Psoas muscle (tissue), 8 donors: ENCODE measurements around the gene CENPF. TPM values are rescaled to one million over a fixed set of nuclear protein-coding genes. Genes with fewer than 3 reads are reported as not detected.
"Not testable (repeated sequence)": the region's sequence is repeated elsewhere in the genome, so short reads cannot be mapped to it uniquely, and the experiment has no call there.

Experiments used
- ATAC-seq, 4 donors: fragments of 200-7000 bp; cut with Tn5 transposase; one replicate each; pipeline ENCODE4 v1.9.1; 2020; ENCODE audit warnings: moderate library complexity in 3 of 4, mild to moderate bottlenecking in 2 of 4
- DNase-seq, 2 donors: peaks; one replicate each; pipeline ENCODE4 v3.0.0-alpha.2; 2020
- H3K27ac ChIP-seq: fragments of 200-600 bp; one replicate; pipeline ENCODE4 v1.8.0; 2022
- H3K27me3 ChIP-seq, 3 donors: fragments of 200-600 bp in 1 of 3; one replicate each; pipeline versions ENCODE4 v1.6.1 to v1.8.0; 2013 to 2022; ENCODE audit warnings: low read length in 2 of 3, mild to moderate bottlenecking in 2 of 3, moderate library complexity in 1 of 3; ENCODE audit not compliant: insufficient read depth in 3 of 3
- H3K36me3 ChIP-seq, 2 donors: fragments of 200-600 bp in 1 of 2; one replicate each; pipeline versions ENCODE4 v1.6.1 to v1.8.0; 2013 to 2022; ENCODE audit warnings: low read depth in 1 of 2, mild to moderate bottlenecking in 1 of 2, moderate library complexity in 1 of 2; ENCODE audit not compliant: insufficient read depth in 1 of 2
- H3K4me1 ChIP-seq: fragments of 200-600 bp; one replicate; pipeline ENCODE4 v1.8.0; 2022
- H3K4me3 ChIP-seq: fragments of 200-600 bp; one replicate; pipeline ENCODE4 v1.8.0; 2022; ENCODE audit warnings: mild to moderate bottlenecking
- H3K9me3 ChIP-seq: fragments of 200-600 bp; one replicate; pipeline ENCODE4 v1.8.0; 2022
- CTCF ChIP-seq: fragments of 200-600 bp; IDR thresholded peaks from one replicate; pipeline ENCODE4 v1.8.0; 2022; ENCODE audit warnings: antibody characterized with exemption
- WGBS, 3 donors: extraction: QIAGEN DNeasy Blood & Tissue Kit; methylation state at CpG; one replicate each; pipeline versions ENCODE4 v1.1.6 to v1.1.7; 2013; 5-methylcytosine and 5-hydroxymethylcytosine counted together
- intact Hi-C, 2 donors: fragments of 100-400 bp; cut with DNase I; formaldehyde crosslinking; loops; one replicate each; pipeline versions ENCODE4 v1.11.0 to v1.14.2; 2022
- polyA plus RNA-seq, 3 donors: library from polyadenylated mRNA; stranded (reverse); fragments of 200-250 nt; gene quantifications; one replicate each; pipeline ENCODE4 v1.2.3, GENCODE V29; 2013
- total RNA-seq, 4 donors: library from RNA; stranded (reverse); fragmentation: NEBNext Ultra II Directional in 2 of 4; extraction: Animal tissue kit (Norgen Biotek cat#: 25700) in 2 of 4; gene quantifications; one replicate each; pipeline versions ENCODE4 v1.2.1 to v1.2.4, GENCODE V29; 2021 to 2023
- donor health status: healthy with polysubstance abuse.
- donor health status: DM: no; HTN: no; CAD: no; lungs with moderate emphysema.
- donor health status: Bipolar disorder and iron deficiency.
- donor health status: healthy.
- donor health status: DM: yes; HTN: yes; CAD: no.
- donor health status: DM: no; HTN: no; CAD: no.
- donor health status: DM: no; HTN: no; CAD: no.
- donor health status: DM: yes; HTN: yes; CAD: no.

The CENPF gene
- total and polyA plus RNA-seq, 7 donors = 0.04 to 1.2 (median 0.57) TPM

GRCh38 chr1:214588963-214589597 lies 13.9 kb upstream of the CENPF start:
- intact Hi-C loops = loop anchor here (5.0 to 10.0 kb wide), 4 partner anchors 202 to 374 kb away; no protein-coding TSS in a partner anchor
- H3K27ac ChIP-seq = peak overlapping the region; percentile 74
- WGBS, 3 donors = 39 to 62% (median 47%) methylated on average over 4 of the region's 4 CpGs
- DNase-seq (no peak), ATAC-seq (peak; percentile 77 to 84 (median 82))
- no peaks in the 10 kb centered on the region for H3K36me3 ChIP-seq
- H3K9me3 ChIP-seq = no peaks in the 10 kb centered on the region
- no peak for TF ChIP-seq CTCF
- H3K4me3 ChIP-seq = no peak overlapping the region
- H3K4me1 ChIP-seq = peaks cover 17% of the 10 kb centered on the region
- no peaks in the 10 kb centered on the region for H3K27me3 ChIP-seq

- DNase-seq (no peak), ATAC-seq (no peak)
- Histone ChIP-seq H3K9me3 (no peaks in the 10 kb centered on the region), H3K4me1 (peaks cover 17% of the 10 kb centered on the region), H3K27me3 (no peaks in the 10 kb centered on the region), H3K27ac (no peak overlapping the region), H3K4me3 (no peak overlapping the region), H3K36me3 (no peaks in the 10 kb centered on the region)
- no peak for TF ChIP-seq CTCF
- 89 to 91% (median 90%) methylated on average over 5 of the region's 5 CpGs for WGBS, 3 donors
- intact Hi-C loops = no loop called here
These were observed 12.3 kb upstream of the CENPF start for GRCh38 chr1:214590696-214591095.

GRCh38 chr1:214591918-214592317 lies 11.1 kb upstream of the CENPF start:
- H3K4me1 ChIP-seq = peaks cover 17% of the 10 kb centered on the region
- intact Hi-C loops, H3K9me3 ChIP-seq, ATAC-seq, DNase-seq, H3K36me3 ChIP-seq, H3K4me3 ChIP-seq, H3K27me3 ChIP-seq, H3K27ac ChIP-seq: not testable (repeated sequence)
- WGBS, 3 donors = 84 to 87% (median 86%) methylated on average over 8 of the region's 8 CpGs

GRCh38 chr1:214593158-214593557 lies 9.8 kb upstream of the CENPF start:
- Histone ChIP-seq H3K27me3 (no peaks in the 10 kb centered on the region), H3K4me3 (no peak overlapping the region), H3K9me3 (no peaks in the 10 kb centered on the region), H3K4me1 (peaks cover 12% of the 10 kb centered on the region), H3K36me3 (no peaks in the 10 kb centered on the region), H3K27ac (no peak overlapping the region)
- DNase-seq (no peak), ATAC-seq (no peak)
- intact Hi-C loops = no loop called here
- TF ChIP-seq CTCF = no peak

GRCh38 chr1:214603819-214604252 lies 841 bp downstream of the CENPF start:
- no peak for DNase-seq
- H3K36me3 ChIP-seq = no peaks in the 10 kb centered on the region
- 2 to 6% (median 4%) methylated on average over 11 of the region's 11 CpGs for WGBS, 3 donors
- no peak for TF ChIP-seq CTCF
- H3K4me1 ChIP-seq = no peaks in the 10 kb centered on the region
- no peaks in the 10 kb centered on the region for H3K9me3 ChIP-seq
- H3K27me3 ChIP-seq = no peaks in the 10 kb centered on the region
- intact Hi-C loops = no loop called here
- no peak for ATAC-seq
- peak overlapping the region; percentile 76 for H3K4me3 ChIP-seq
- no peak overlapping the region for H3K27ac ChIP-seq
